HCT116 (cell line): ENCODE data around the gene MYCBP. TPM values are rescaled to one million over a fixed set of nuclear protein-coding genes. Genes with fewer than 3 reads are reported as not detected.
A peak's percentile ranks its signal among the peaks of the same experiment; 100 is the strongest.

Experiments
- ATAC-seq: fragments of 200-7000 bp; cut with Tn5 transposase; 2 replicates; pipeline ENCODE4 v1.9.1; 2020; ENCODE audit warnings: mild to moderate bottlenecking, moderate library complexity
- BruUV-seq: library from RNA; stranded (reverse); fragments of 400-500 nt; replicated peaks from 2 replicates; lab custom pipeline; 2021; lab: Mats Ljungman, UMichigan
- CTCF ChIA-PET: fragments of 300-600 bp; sonication (Branson Sonifier 250); formaldehyde crosslinking; loops from one replicate; lab custom pipeline; 2021; ENCODE audit warnings: antibody characterized with exemption; lab: Charles Lee
- POLR2A ChIA-PET: fragments of 300-600, 350-600 bp; sonication (Branson Sonifier 250); formaldehyde crosslinking; loops from one replicate; lab custom pipeline; 2021; ENCODE audit warnings: antibody characterized with exemption; lab: Charles Lee
- RAD21 ChIA-PET, 2 experiments: fragments of 300-600 bp; sonication (Branson Sonifier 250); formaldehyde crosslinking; loops; one replicate each; lab custom pipeline; 2023; ENCODE audit warnings: low total read pairs in 2 of 2; ENCODE audit not compliant: uncharacterized antibody in 2 of 2, unreplicated experiment in 2 of 2, low non-redundant PET in 1 of 2; lab: Charles Lee
- DNase-seq: peaks from one replicate; pipeline ENCODE4 v3.0.0-alpha.2; 2010; ENCODE audit warnings: low read depth, low spot score
- H2AFZ ChIP-seq: fragments of 200-600 bp; shearing (Covaris generic), sonication (generic); 2 replicates; pipeline ENCODE4 v1.6.1; 2017; ENCODE audit warnings: low read depth, mixed run types, mixed read lengths, antibody characterized with exemption, low read length; ENCODE audit not compliant: poor library complexity, severe bottlenecking
- H3K27ac ChIP-seq: 2 replicates; pipeline ENCODE4 v1.5.1; 2012; ENCODE audit warnings: low read depth, low read length
- H3K27me3 ChIP-seq: fragments of 200-600 bp; sonication (generic); 2 replicates; pipeline ENCODE4 v1.6.1; 2016; ENCODE audit warnings: mixed run types, low read length, mixed read lengths; ENCODE audit not compliant: insufficient read depth
- H3K36me3 ChIP-seq, 2 experiments: fragments of 200-500 bp in 1 of 2; fragments of 200-600 bp in 1 of 2; sonication (Bioruptor generic) in 1 of 2; sonication (generic) in 1 of 2; 2 replicates each; pipeline versions ENCODE4 v1.5.1 to v1.6.1; 2014 to 2016; ENCODE audit warnings: low read length in 2 of 2, inconsistent platforms in 1 of 2, mixed read lengths in 1 of 2, mixed run types in 1 of 2; ENCODE audit not compliant: insufficient read depth in 2 of 2, control insufficient read depth in 1 of 2
- H3K4me1 ChIP-seq, 2 experiments: fragments of 200-600 bp in 1 of 2; sonication (generic) in 1 of 2; 2 replicates each; pipeline versions ENCODE4 v1.5.1 to v1.6.1; 2012 to 2017; ENCODE audit warnings: low read length in 2 of 2, inconsistent platforms in 1 of 2, mild to moderate bottlenecking in 1 of 2, mixed read lengths in 1 of 2, mixed run types in 1 of 2, moderate library complexity in 1 of 2; ENCODE audit not compliant: insufficient read depth in 2 of 2, control insufficient read depth in 1 of 2
- H3K4me2 ChIP-seq: fragments of 200-600 bp; sonication (generic); 2 replicates; pipeline ENCODE4 v1.6.1; 2017; ENCODE audit warnings: mixed run types, low read length, mixed read lengths
- H3K4me3 ChIP-seq, 2 experiments: fragments of 200-600 bp in 1 of 2; sonication (generic) in 1 of 2; replicated peaks in 1 of 2; 2 replicates each; pipeline ENCODE4 v1.5.1; 2011 to 2016; ENCODE audit warnings: low read length in 2 of 2, control low read depth in 1 of 2, low read depth in 1 of 2, mild to moderate bottlenecking in 1 of 2, mixed read lengths in 1 of 2, mixed run types in 1 of 2
- H3K79me2 ChIP-seq: fragments of 200-600 bp; sonication (generic); 2 replicates; pipeline ENCODE4 v1.6.1; 2017; ENCODE audit warnings: mild to moderate bottlenecking, mixed run types, low read length, moderate library complexity, mixed read lengths; ENCODE audit not compliant: insufficient read depth
- H3K9ac ChIP-seq: fragments of 200-600 bp; sonication (generic); 2 replicates; pipeline ENCODE4 v1.6.1; 2016; ENCODE audit warnings: low read length, mixed read lengths
- H3K9me2 ChIP-seq: fragments of 200-600 bp; sonication (generic), shearing (Covaris generic); 2 replicates; pipeline ENCODE4 v1.6.1; 2017; ENCODE audit warnings: mixed run types, mild to moderate bottlenecking, moderate library complexity; ENCODE audit not compliant: insufficient read depth
- H3K9me3 ChIP-seq, 2 experiments: fragments of 200-500 bp in 1 of 2; fragments of 200-600 bp in 1 of 2; sonication (Bioruptor generic) in 1 of 2; sonication (generic) in 1 of 2; 2 replicates each; pipeline ENCODE4 v1.6.1; 2014 to 2017; ENCODE audit warnings: low read length in 2 of 2, mixed read lengths in 2 of 2, inconsistent platforms in 1 of 2, low read depth in 1 of 2, mild to moderate bottlenecking in 1 of 2, mixed run types in 1 of 2, moderate library complexity in 1 of 2; ENCODE audit not compliant: control insufficient read depth in 1 of 2, insufficient read depth in 1 of 2
- H4K20me1 ChIP-seq: fragments of 200-600 bp; sonication (generic), shearing (Covaris generic); 2 replicates; pipeline ENCODE4 v1.6.1; 2017; ENCODE audit warnings: mixed run types, mild to moderate bottlenecking, moderate library complexity; ENCODE audit not compliant: insufficient read depth
- CEBPB ChIP-seq: IDR thresholded peaks from 2 replicates; pipeline ENCODE4 v1.6.1; 2012; ENCODE audit warnings: low read depth
- EGR1 ChIP-seq: IDR thresholded peaks from 2 replicates; pipeline ENCODE4 v1.6.1; 2012; ENCODE audit warnings: low read depth
- EZH2 ChIP-seq: fragments of 200-600 bp; sonication (generic); IDR thresholded peaks from 2 replicates; pipeline ENCODE4 v1.6.1; 2017; ENCODE audit warnings: antibody characterized with exemption, mixed run types
- EZH2phosphoT487 ChIP-seq: fragments of 200-600 bp; IDR thresholded peaks from 2 replicates; pipeline ENCODE4 v1.6.1; 2018; ENCODE audit warnings: antibody characterized with exemption, borderline replicate concordance
- FOSL1 ChIP-seq: IDR thresholded peaks from 2 replicates; pipeline ENCODE4 v1.6.1; 2012; ENCODE audit warnings: low read depth
- JUND ChIP-seq: IDR thresholded peaks from 2 replicates; pipeline ENCODE4 v1.6.1; 2012
- MAX ChIP-seq: IDR thresholded peaks from 2 replicates; pipeline ENCODE4 v1.6.1; 2012
- POLR2A ChIP-seq: IDR thresholded peaks from 2 replicates; pipeline ENCODE4 v1.7.0; 2011; ENCODE audit warnings: borderline replicate concordance; ENCODE audit not compliant: insufficient read depth, insufficient read length; ENCODE audit errors: extremely low read depth
- POLR2AphosphoS5 ChIP-seq: IDR thresholded peaks from 2 replicates; pipeline ENCODE4 v1.6.1; 2011; ENCODE audit warnings: mild to moderate bottlenecking, low read depth, low read length, moderate library complexity
- RAD21 ChIP-seq: IDR thresholded peaks from 2 replicates; pipeline ENCODE4 v1.6.1; 2012; ENCODE audit warnings: low read depth, mild to moderate bottlenecking
- REST ChIP-seq: IDR thresholded peaks from 2 replicates; pipeline ENCODE4 v1.6.1; 2012; ENCODE audit warnings: low read depth
- SIN3A ChIP-seq: IDR thresholded peaks from 2 replicates; pipeline ENCODE4 v1.6.1; 2012; ENCODE audit warnings: low read depth
- SP1 ChIP-seq: IDR thresholded peaks from 2 replicates; pipeline ENCODE4 v1.6.1; 2012; ENCODE audit warnings: low read depth
- SRF ChIP-seq: IDR thresholded peaks from 2 replicates; pipeline ENCODE4 v1.6.1; 2012; ENCODE audit warnings: low read depth
- YY1 ChIP-seq: IDR thresholded peaks from 2 replicates; pipeline ENCODE4 v1.6.1; 2011; ENCODE audit warnings: low read length, low read depth, moderate library complexity, mild to moderate bottlenecking; ENCODE audit not compliant: insufficient replicate concordance; ENCODE audit errors: extremely low read depth
- ZBTB33 ChIP-seq: IDR thresholded peaks from 2 replicates; pipeline ENCODE4 v1.6.1; 2011; ENCODE audit warnings: mild to moderate bottlenecking, low read length, moderate library complexity; ENCODE audit not compliant: insufficient replicate concordance; ENCODE audit errors: extremely low read depth
- ZNF274 ChIP-seq: fragments of 200-500 bp; sonication (Bioruptor generic); IDR thresholded peaks from 2 replicates; pipeline ENCODE4 v1.6.1; 2014; ENCODE audit warnings: mild to moderate bottlenecking, low read depth, low read length, inconsistent platforms
- intact Hi-C: fragments of 100-400 bp; cut with micrococcal nuclease; formaldehyde crosslinking; loops from 2 replicates; pipeline ENCODE4 v1.10.0; 2022
- total RNA-seq: library from RNA; stranded (reverse); gene quantifications from one replicate; pipeline ENCODE4 v1.2.1, GENCODE V29; 2021; ENCODE audit not compliant: unreplicated experiment

Gene MYCBP
- total RNA-seq, 1 experiment from 2014 or later = 40.2 TPM

- TF ChIP-seq SIN3A (no peak), MAX (no peak), ZNF274 (no peak), EZH2phosphoT487 (no peak), REST (no peak), POLR2A (no peak), YY1 (no peak), RAD21 (no peak), EZH2 (no peak), SP1 (no peak), POLR2AphosphoS5 (no peak), EGR1 (no peak), ZBTB33 (no peak), CEBPB (no peak), JUND (no peak), SRF (no peak), FOSL1 (no peak)
- H3K27me3 ChIP-seq = no peaks in the 10 kb centered on the region
- POLR2A ChIA-PET = interaction anchor here (1.3 kb wide), 1 partner anchor 124 kb away, joined by 3 read pairs; no protein-coding TSS in a partner anchor
- peak overlapping the region; percentile 80 for H3K4me2 ChIP-seq
- peaks cover 10 to 15% of the 10 kb centered on the region in 2 experiments; a peak in 3 of 4 replicates for H3K4me1 ChIP-seq
- H3K36me3 ChIP-seq = peaks cover 0 to 5% of the 10 kb centered on the region in 2 experiments; a peak in 1 of 4 replicates
- intact Hi-C loops = loop anchor here (5.0 kb wide), 2 partner anchors 85 to 220 kb away; no protein-coding TSS in a partner anchor
- H3K4me3 ChIP-seq = peak overlapping the region; percentile 88 to 93
- no peaks in the 10 kb centered on the region for H3K9me2 ChIP-seq
- H4K20me1 ChIP-seq = no peaks in the 10 kb centered on the region
- RAD21 ChIA-PET = no interaction called here
- peaks cover 18% of the 10 kb centered on the region for H3K79me2 ChIP-seq
- BruUV-seq = no TSS peak
- H3K9me3 ChIP-seq = no peaks in the 10 kb centered on the region
- peak; percentile 15; the same call in 1 of the 2 replicates for ATAC-seq
- no peak overlapping the region for H2AFZ ChIP-seq
- H3K27ac ChIP-seq = peak overlapping the region; percentile 28; the same call in 1 of the 2 replicates
- peak overlapping the region; percentile 68 for H3K9ac ChIP-seq
- CTCF ChIA-PET = no interaction called here
- no peak for DNase-seq
These were observed 634 bp downstream of the MYCBP start for GRCh38 chr1:38872401-38873026.
